HL-60/S4 (cell line): ENCODE data around the gene SPEM3.

ENCODE experiments used
- in situ Hi-C: fragments of 300-500 bp; cut with MboI; formaldehyde crosslinking; loops from 2 replicates; pipeline ENCODE4 v1.14.3; 2022; ENCODE audit warnings: low sequenced_read_pairs

Gene SPEM3

GRCh38 chr17:7440113-7440833 lies 11.6 kb downstream of the SPEM3 start:
- in situ Hi-C loops, result no loop called here

GRCh38 chr17:7440834-7441195 lies 12.2 kb downstream of the SPEM3 start:
- in situ Hi-C loops, result no loop called here

DNA sequence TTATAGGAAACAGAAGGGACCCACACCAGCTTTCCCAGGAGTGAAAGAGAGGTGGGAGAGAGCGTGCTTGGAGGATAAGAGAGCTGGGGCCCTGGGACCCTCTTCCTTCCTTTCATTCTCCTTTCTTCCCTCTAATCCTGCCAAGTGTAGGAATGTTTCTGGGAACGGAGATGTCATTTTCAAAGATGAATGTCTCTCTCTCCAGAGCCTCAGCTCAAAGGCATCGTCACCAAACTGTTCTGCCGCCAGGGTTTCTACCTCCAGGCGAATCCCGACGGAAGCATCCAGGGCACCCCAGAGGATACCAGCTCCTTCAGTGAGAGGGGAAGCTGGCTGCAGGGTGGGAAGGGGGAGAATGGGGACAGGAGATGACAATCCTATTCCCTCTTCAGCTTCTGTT lies 12.6 kb downstream of the SPEM3 start:
- in situ Hi-C loops, result no loop called here

GRCh38 chr17:7442142-7442541 lies 13.5 kb downstream of the SPEM3 start:
- in situ Hi-C loops, result no loop called here

DNA sequence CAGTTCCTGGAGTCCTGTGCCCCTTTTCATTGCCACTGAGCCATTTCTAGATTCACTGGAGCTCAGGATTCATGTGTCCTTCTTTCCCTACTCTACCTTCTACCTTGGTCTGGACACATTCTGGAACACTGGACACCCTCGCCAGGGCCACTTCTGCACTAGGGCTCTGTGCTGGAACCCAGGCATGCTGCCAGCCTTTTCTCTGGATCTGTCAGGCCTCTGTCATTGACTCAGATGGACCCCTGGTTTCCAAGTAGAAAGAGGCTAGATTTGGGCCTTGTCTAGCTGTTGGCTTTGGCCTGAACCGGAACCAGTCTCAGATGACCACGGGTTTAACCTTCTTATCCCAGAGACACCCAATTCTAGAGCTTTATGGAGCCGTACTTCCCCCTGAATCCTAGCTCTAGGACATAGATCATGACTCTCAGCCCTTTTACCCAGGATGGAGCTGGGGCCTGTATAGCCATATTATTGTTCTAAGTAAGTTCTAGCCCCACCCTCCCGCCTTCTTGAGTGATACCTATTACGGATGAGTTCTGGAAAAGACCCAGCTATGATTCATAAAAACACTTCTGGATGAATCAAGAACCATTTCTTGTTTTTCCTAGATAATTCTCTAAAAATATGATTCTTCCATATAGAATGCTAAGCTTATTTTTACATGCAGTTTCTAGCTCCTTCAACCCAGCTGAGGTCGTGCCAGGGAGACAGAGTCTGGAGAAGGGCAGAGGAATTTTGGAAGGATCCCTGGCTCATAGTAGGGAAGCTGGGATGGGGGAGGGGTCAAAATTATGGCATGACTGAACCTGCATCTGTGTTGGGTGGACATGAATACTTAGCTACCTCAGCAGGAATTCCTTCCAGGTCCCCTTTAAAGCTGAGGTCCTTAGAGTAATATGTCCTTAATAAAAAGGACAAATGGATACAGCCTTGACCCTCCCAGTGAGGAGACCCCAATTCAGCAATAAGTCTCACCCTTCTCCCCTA lies 15.1 kb downstream of the SPEM3 start:
- in situ Hi-C loops, result no loop called here

GRCh38 chr17:7444682-7445618 lies 16.3 kb downstream of the SPEM3 start, which contains the start of gene CHRNB1:
Gene CHRNB1 (plus strand): TSS chr17:7445061. CDS start chr17:7445128, 67 bp downstream.
- in situ Hi-C loops, result no loop called here

GRCh38 chr17:7445619-7445968 lies 16.9 kb downstream of the SPEM3 start:
- in situ Hi-C loops, result no loop called here

DNA sequence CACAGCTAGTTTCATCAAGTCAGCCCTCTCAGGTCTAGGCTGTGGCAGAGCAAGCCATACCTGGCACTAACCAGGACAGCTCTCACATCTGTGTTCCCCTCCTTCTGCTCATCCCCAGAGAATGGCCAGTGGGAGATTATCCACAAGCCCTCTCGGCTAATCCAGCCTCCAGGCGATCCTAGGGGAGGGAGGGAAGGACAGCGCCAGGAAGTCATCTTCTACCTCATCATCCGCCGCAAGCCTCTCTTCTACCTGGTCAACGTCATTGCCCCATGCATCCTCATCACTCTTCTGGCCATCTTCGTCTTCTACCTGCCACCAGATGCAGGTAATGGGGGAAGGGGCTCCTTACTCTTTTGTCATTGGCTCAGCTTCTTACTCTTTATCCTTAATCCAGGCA lies 19.8 kb downstream of the SPEM3 start:
- in situ Hi-C loops, result no loop called here

GRCh38 chr17:7459961-7460545 lies 31.4 kb downstream of the SPEM3 start:
- in situ Hi-C loops, result no loop called here

DNA sequence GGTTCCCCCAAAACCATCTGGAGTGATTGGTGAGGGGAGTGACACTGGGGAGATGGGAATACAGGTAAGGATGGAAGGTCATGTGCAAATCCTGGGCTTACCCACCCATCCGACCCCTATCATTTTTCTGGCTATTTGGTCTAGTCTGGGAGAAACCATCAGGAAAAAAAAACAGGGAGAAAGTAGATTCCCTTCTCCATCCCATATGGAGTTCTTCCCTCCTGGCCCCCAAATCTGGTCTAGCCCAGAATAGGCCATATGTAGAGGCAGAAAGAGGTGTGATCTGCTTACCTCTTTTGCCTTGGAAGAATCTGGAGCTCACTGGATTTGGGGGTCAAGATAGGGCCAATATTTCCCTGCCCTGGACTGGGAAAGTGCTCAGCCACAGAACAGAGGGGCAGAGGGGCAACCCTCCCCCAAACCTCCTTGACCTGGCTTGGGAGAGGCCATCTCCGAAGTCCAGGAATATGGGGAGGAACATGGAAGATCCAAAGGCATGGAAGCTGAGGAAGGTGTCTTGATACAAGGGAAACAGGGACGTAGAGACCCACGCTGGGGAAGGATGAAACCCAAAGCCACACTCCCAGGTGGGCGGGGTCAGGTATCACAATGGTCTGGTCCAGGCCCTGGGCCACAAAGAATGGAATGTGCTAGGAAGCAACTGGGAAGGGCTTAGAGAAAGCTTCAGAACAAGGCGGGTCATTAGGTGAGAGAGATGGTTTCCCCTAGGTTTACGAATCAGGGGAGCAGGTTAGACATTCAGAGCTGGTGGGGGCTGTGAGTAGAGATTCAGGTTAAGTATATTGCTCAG lies 32.4 kb downstream of the SPEM3 start:
- in situ Hi-C loops, result no loop called here

DNA sequence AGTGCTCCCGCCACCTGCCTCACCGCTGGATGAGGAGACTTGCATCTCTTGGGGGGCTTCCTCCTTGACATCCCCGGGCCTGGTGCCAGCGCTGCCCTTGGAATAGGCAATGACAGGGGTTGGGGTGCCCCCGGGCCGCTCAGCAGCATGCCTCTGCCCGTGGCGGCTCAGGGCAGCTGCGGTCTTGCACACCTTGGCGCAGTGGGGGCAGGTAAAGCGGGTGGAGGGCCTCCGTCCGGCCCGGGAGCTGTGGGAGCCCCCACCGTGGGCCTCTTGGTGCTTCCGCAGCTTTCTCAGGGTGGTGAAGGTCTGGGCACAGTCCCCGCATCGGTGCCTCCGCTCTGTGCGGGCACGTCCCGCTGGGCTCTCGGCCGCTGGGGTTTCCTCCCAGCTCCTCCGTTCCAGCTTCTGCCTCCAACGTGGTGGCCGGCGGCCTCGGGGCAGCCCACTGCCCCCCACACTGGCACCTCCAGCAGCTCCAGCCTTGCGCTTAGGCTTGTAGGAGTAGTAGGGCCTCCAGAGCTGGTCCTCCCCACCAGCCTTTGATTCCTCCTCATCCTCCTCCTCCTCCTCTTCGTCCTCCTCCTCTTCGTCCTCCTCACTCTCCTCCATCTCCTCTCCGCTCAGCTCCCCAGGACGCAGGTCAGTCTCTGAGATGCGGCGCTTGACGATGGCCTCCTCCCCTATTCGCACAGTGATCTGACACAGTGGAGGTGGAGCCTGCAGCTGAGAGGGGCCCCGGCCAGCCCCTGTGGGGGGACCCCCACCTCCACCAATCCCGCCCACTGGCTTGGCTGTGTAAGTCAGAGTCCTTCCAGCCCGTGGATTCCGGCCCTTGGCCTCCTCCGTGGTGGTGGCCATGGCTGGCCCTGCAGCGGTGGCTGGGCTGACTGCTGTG lies 34.1 kb downstream of the SPEM3 start:
- in situ Hi-C loops, result no loop called here

- in situ Hi-C loops, result no loop called here
These were observed 34.8 kb downstream of the SPEM3 start for GRCh38 chr17:7463372-7463846.

DNA sequence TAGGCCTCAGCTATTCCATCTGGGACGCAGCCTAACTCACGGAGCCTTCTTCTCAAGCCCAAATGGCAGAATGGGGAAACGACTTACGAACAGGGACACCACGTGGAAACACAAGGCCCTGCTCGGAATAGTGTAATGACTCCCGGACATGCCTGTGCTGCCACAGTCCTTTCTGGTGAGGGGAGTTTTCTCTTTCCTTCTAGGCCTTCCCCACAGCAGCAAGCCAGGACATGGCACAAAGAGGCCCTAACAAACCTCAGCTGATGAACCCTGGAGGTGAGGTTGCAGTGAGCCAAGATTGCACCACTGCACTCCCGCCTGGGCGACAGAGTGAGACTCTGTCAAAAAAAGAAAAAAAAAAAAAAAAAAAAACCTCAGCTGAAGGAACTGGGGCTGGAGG lies 35.4 kb downstream of the SPEM3 start:
- in situ Hi-C loops, result no loop called here

GRCh38 chr17:7465597-7466275 lies 37.1 kb downstream of the SPEM3 start:
- in situ Hi-C loops, result no loop called here

DNA sequence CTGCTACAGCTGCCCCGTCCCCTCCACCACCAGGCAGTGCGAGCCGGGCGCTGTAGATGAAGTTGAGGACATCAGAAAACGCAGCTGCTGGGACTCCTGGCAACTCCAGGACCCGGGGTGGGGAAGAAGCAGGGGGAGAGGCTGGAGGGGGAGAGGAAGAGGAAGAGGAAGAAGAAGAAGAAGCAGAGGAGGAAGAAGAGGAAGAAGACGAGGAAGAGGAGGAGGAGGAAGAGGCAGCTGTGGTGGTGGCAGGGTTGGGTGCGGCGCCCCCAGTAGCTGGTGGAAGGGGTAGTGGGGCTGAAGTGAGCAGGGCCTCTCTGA lies 37.6 kb downstream of the SPEM3 start:
- in situ Hi-C loops, result no loop called here

DNA sequence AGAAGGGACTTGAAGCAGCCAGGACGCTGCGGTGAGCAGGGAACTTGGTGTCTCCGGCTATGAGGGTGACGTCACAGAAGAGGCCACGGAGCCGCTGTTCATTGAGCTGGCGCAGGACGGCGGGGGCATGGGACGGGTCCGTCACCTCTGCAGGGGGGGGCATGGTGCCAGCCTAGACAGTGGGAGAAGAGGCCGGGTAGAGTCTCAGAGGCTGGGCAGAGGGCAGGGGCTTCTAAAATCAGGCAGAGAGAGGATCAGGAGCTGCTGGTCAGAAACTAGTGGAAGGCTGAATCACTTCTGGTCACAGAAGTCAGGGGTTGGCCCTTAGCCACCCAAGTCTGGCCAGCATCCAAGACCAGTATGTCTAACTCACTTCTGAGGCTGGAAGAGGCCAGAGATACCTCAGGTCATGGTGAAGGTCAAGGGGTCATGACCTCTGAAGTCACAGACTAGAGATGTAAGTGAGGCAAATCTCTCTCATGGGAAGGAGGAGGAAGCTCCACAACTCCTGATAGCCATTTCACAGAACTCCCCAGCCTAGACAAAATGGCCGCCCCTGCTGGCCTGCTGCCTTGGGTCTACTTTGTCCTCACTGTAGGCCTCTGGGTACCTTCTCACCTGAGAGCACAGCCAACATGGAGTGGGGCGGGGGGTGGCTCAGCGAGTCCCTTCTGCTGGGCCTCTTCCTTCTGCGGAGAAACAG lies 38.1 kb downstream of the SPEM3 start:
- in situ Hi-C loops, result no loop called here

DNA sequence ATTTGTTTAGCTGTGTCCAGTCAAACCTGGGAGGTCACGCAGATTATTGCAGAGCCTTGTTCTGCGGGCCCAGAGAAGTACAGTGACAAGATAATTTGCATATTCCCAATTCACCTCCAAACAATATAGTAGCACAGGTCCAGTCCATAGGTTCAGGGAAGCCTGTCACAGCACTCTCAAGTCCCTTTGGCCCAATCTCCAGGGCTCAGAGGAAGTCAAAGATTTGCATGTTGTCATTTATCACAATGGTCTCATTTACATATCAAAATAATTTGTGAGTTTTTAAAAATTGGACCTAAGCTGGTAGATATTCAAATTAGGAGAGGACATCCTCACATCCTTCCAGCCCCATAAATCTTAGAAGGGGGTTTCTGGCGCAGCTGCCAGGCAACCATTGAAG lies 38.8 kb downstream of the SPEM3 start:
- in situ Hi-C loops, result no loop called here

DNA sequence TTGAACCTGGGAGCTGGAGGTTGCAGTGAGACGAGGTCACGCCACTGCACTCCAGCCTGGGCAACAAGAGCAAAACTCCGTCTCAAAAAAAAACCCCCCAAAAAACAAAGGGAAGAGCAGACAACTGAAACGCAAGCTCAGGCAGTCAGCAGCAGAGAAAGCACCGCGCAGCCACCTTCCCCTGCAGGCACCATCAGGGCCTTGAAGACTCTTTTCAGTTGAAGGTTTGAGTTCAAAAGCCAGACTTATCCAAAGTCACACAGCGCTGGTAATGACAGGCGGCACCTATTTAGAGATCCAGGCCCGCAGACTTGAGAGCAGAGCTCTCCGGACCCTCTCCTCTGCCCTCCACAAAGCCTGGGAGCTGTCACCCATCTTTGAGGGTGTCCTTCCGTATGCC lies 39.6 kb downstream of the SPEM3 start:
- in situ Hi-C loops, result no loop called here
